GM19328 (cell line): ENCODE data around the gene ST7.
"Not testable (repeated sequence)": the region's sequence is repeated elsewhere in the genome, so short reads cannot be mapped to it uniquely, and the experiment has no call there.

ENCODE experiments used
- ATAC-seq: cut with Tn5 transposase; IDR thresholded peaks from one replicate; pipeline ENCODE4 v1.9.1; 2021; ENCODE audit warnings: mild to moderate bottlenecking, moderate library complexity; ENCODE audit not compliant: unreplicated experiment

Gene ST7

DNA sequence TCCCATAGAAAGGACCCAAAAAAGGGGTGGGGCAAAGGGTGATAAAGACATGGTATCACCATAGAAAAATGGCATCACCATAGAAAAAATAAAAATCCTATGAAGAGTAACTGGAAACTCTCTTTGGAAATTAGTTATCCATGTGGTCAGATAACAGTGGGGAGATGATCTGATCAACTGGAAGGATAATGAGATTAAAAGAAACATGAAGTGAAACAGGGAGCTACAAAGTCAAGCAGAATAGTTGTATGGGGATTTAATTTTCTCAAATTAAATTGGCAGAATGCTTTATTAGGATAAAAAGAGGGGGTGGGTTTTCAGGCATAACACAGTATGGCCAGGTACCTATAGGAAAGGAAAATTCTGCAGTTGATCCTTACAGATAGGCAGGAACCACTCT lies 258.3 kb downstream of the ST7 start:
- no peak for ATAC-seq

DNA sequence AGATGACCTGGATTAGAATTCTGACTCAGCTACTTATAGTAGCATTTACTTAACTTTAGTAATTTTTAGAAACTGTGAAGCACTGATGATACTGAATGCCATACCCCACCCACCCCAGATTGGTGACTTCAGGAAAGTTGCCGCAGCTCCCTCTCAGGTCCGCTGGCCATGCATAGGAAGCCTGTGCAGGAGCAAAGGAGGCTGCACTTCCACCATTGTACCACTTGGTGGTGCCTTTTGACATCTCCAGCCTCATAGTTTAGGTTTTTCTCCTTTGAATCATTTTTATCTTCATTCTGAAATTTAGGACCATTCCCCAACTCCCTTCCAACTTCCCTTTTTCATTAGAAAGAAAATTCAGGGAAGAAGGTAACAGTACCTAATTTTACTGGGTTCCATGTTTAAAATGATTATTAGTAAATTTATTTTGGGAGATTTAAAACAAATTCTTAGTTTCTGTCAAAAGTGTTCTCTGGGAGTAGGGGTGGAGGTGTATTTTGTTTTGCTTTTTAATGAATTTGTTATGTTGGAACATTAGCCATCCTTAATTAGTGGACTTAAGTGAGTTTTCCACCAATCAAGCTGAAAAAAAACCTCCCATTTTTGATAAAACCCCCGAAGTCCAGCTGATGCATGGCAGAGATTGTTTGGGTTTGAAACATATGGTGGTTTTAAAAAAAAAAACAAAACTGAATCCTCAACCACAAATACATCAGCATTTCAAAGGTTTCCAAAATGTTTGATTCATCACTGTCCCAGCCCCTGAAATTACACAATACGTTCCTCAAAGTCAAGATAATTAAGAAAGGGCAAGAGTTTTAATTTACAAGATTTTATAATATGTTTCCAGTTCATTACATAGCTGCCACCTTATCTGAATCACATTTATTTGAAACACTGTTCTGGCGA lies 259.9 kb downstream of the ST7 start:
- peak; percentile 63 for ATAC-seq

DNA sequence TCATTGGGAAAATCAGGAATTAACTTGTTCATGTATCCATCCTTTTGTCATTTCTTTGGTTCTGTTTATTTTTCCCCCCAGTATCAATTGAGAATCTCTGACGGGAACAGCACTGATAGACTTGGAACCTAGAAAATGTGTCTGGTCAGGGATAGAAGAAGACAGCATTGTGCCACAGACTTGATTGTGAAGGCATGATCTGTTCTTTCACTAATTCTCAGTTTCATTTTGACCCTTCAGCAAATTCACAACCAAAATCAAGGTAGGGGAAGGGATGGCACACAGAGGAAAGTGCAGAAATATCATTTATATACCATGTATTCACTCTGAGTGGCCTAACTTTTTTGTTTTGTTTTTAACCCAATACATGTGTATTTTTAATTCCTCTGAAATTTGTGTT lies 262.7 kb downstream of the ST7 start:
- no peak for ATAC-seq

DNA sequence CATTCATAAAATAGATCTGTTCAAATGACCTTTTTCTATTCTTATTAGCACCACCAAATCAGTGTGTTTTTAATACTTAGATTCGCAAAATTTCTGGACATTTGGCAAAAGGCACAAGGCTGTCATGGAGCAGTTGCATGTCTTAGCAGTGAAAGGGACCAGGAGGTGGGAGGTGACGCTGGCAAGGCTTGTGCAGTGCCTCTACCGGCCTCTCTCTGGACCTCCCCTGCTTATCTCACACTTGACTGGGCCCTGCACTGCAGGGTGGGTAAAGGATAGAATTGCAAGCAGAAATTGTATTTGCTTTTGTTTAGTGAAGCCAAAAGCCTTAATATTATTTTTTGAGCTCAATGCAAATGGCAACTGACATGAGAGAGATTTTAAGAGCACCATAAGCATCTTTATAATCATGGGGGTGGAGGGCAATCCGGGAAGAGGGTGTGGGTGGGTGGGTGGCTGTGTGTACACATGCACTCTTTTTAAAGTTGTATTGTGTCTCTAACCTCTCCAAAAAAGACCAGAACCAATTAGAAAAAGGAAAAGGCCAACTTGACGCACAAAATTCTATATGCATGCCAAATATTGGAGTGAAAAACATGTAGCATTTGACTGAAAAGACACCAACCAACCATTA lies 263.3 kb downstream of the ST7 start:
- no peak for ATAC-seq

GRCh38 chr7:117217106-117218035 lies 264.1 kb downstream of the ST7 start:
- no peak for ATAC-seq

- no peak for ATAC-seq
These were observed 265.4 kb downstream of the ST7 start for GRCh38 chr7:117218700-117219099.

- no peak for ATAC-seq
These were observed 266.2 kb downstream of the ST7 start for GRCh38 chr7:117219485-117219884.

DNA sequence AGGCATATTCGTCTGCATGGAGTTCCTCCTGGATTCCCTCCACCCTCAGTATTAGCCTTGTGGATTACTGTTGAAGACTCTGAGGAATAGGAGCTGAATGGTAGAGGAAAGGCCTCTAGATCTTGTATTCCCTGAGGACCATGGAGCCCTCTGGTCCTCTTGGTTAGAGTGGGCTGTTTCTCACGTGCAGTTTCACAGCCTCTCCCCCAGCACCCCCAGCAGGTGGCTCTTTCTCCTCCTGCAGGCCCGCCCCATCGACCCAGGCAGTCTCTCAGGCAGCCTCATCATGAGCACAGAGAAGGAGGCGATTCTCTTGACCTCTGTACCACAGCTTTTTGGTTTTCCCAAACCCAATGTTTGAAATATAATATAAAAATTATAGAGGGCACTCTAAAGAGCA lies 267.5 kb downstream of the ST7 start:
- no peak for ATAC-seq

DNA sequence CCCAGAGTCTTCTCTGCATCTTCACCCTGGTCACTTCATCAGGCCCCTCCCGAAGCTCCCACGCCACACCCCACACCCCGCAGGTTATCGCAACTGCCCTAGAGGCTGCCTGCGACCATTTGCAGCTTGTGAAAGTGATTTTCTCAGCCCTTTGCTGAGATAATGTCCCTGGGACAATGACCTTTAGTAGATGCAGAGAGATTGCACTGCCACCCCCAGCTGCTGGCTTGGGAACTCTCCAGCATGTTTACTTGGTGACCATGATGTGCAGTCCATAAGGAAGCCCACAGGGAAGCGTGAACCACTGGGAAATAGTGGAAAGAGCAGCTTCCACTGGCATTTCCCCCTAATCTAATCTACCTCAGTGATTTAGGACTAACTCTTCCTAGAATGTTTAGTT lies 272.2 kb downstream of the ST7 start:
- no peak for ATAC-seq

GRCh38 chr7:117227091-117227490 lies 273.8 kb downstream of the ST7 start:
- no peak for ATAC-seq

GRCh38 chr7:117229350-117229749 lies 276.0 kb downstream of the ST7 start:
- no peak for ATAC-seq

DNA sequence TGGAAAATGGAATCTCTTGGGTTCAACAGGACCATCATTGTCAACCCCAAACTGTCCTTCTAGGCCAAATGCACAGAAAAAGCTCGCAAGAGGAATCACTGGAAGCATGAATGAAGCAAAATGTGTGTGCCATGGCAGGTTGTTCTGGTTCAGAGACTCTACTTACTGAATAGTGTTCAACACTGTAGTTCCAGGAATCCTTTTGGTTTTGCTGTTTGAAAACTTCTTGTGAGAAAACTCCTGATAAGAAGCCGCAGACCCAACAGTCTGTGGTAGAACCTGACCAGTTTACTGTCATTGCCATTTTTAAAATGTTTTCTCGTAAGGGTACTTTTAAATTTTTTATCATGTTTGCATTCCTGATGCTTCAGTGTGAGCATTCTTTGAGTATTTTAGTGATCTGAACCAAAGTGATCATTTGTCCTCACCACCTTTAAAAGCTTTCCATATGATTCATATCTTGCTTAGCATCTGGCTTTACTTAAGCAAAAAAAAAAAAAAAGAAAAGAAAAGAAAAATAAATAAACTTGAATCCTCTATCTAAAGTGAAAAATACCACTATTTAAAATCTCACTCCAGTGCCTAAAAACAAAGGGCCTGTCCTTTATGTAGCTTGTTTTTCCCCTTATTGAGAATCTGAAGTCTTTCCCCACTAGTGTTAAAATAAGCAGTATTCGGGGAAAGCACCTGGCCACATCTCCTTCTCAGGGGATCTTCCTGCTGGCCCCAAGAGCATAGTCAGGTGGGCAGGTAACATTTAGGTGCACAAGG lies 277.2 kb downstream of the ST7 start:
- peak; percentile 61 for ATAC-seq

GRCh38 chr7:117231047-117231359 lies 277.7 kb downstream of the ST7 start:
- ATAC-seq = no peak

- ATAC-seq = no peak
These were observed 284.3 kb downstream of the ST7 start for GRCh38 chr7:117237646-117238045.

- ATAC-seq = no peak
These were observed 285.2 kb downstream of the ST7 start for GRCh38 chr7:117238472-117238871.

GRCh38 chr7:117238937-117239336 lies 285.6 kb downstream of the ST7 start:
- no peak for ATAC-seq

DNA sequence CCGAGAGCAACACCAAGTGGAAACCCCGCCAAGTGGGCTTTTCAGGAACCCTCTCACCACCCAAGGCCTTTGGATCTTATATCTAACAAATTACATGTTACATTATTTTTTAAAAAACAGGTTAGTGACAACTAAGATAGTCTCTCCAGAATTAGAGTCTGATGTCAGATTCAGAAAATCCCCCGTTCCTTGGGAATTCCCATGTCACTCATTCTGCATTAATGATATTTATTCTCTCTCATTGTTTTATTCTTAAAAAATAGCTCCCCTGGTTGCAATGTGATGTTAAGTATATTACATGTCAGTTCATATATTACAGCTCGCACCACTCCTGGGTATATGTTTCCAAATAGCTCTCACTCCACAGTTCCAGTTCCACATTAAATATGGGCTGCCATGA lies 287.8 kb downstream of the ST7 start:
- ATAC-seq = no peak

GRCh38 chr7:117243390-117243789 lies 290.1 kb downstream of the ST7 start:
- no peak for ATAC-seq

GRCh38 chr7:117245703-117246102 lies 292.4 kb downstream of the ST7 start:
- not testable (repeated sequence) for ATAC-seq

DNA sequence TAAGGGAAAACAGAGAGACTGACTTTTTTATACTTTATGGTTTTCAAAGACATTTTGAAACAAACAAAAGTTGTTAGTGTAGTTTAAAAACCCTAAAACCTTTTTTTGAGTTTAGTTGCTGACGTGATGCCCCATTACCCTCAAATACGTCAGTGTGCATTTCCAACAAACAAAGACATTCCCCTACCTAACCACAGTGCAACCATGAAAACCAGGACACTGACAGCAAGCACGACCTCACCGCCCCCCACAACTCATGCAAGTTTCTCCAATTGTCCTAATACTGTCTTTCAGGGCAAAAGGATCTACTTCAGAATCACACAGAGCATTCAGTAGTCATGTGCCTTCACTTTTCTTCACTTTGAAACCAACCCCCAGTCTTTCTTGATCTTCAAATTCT lies 294.5 kb downstream of the ST7 start:
- ATAC-seq = no peak

- ATAC-seq = no peak
These were observed 295.5 kb downstream of the ST7 start for GRCh38 chr7:117248829-117249228.
